Right lobe of liver (tissue), 4 donors: ENCODE measurements around the gene KRTAP10-11.

Experiments used
- CTCF ChIP-seq, 4 donors: fragments of 200-600 bp in 3 of 4; fragments of 450-650 bp in 1 of 4; IDR thresholded peaks; one replicate each; pipeline versions ENCODE4 v1.5.1 to v1.8.0; 2016 to 2022; ENCODE audit warnings: antibody characterized with exemption in 4 of 4, mild to moderate bottlenecking in 2 of 4
- POLR2A ChIP-seq: fragments of 450-650 bp; IDR thresholded peaks from one replicate; pipeline ENCODE4 v1.6.1; 2017; ENCODE audit warnings: antibody characterized with exemption, mild to moderate bottlenecking
- donor health status: DM: no; HTN: no; CAD: no.
- donor health status: DM: no; HTN: no; CAD: no.
- donor health status: DM: no; HTN: yes; CAD: no.

GRCh38 chr21:44632067-44632466, 14.1 kb upstream of the KRTAP10-11 start:
- TF ChIP-seq CTCF (IDR thresholded peaks at IDR 0.05) (no peak), POLR2A (no peak)
